Panc1 (cell line): ENCODE measurements around the gene CIITA. TPM values are rescaled to one million over a fixed set of nuclear protein-coding genes. Genes with fewer than 3 reads are reported as not detected.
A peak's percentile ranks its signal among the peaks of the same experiment; 100 is the strongest.

ENCODE experiments used
- ATAC-seq: fragments of 200-7000 bp; cut with Tn5 transposase; 2 replicates; pipeline ENCODE4 v1.9.1; 2020; ENCODE audit warnings: mild to moderate bottlenecking, moderate library complexity
- BruUV-seq: library from RNA; stranded (reverse); fragments of 400-500 nt; replicated peaks from 2 replicates; lab custom pipeline; 2021; lab: Mats Ljungman, UMichigan
- CTCF ChIA-PET: fragments of 300-600 bp; sonication (Branson Sonifier 250); formaldehyde crosslinking; loops from one replicate; lab custom pipeline; 2022; ENCODE audit warnings: antibody characterized with exemption; lab: Charles Lee
- POLR2A ChIA-PET: fragments of 300-600 bp; sonication (Branson Sonifier 250); formaldehyde crosslinking; loops from one replicate; lab custom pipeline; 2022; ENCODE audit warnings: antibody characterized with exemption; lab: Charles Lee
- DNase-seq: peaks from one replicate; pipeline ENCODE4 v3.0.0-alpha.2; 2010; ENCODE audit warnings: low read depth, low spot score
- H3K27ac ChIP-seq: 2 replicates; pipeline ENCODE4 v1.5.1; 2011; ENCODE audit warnings: mild to moderate bottlenecking, low read length, inconsistent platforms
- H3K27me3 ChIP-seq: fragments of 200-500 bp; sonication (Bioruptor generic); 2 replicates; pipeline ENCODE4 v1.6.0; 2014; ENCODE audit warnings: low read length, inconsistent platforms; ENCODE audit not compliant: control insufficient read depth, insufficient read depth
- H3K36me3 ChIP-seq: fragments of 200-500 bp; sonication (Bioruptor generic); 2 replicates; pipeline ENCODE4 v1.5.1; 2014; ENCODE audit warnings: inconsistent platforms, mild to moderate bottlenecking, low read length, moderate library complexity; ENCODE audit not compliant: control insufficient read depth, insufficient read depth
- H3K4me1 ChIP-seq: 2 replicates; pipeline ENCODE4 v1.5.1; 2011; ENCODE audit warnings: inconsistent platforms, mild to moderate bottlenecking, low read length, moderate library complexity; ENCODE audit not compliant: control insufficient read depth, insufficient read depth
- H3K4me3 ChIP-seq, 2 experiments: 2 replicates each; pipeline ENCODE4 v1.5.1; 2011 to 2012; ENCODE audit warnings: low read depth in 2 of 2, low read length in 2 of 2, mild to moderate bottlenecking in 2 of 2, inconsistent platforms in 1 of 2, moderate library complexity in 1 of 2
- H3K9me3 ChIP-seq: fragments of 200-500 bp; sonication (Bioruptor generic); 2 replicates; pipeline ENCODE4 v1.5.1; 2014; ENCODE audit warnings: low read depth, mild to moderate bottlenecking, inconsistent platforms, low read length, moderate library complexity; ENCODE audit not compliant: control insufficient read depth, insufficient read depth
- POLR2AphosphoS5 ChIP-seq: IDR thresholded peaks from 2 replicates; pipeline ENCODE4 v1.6.1; 2012; ENCODE audit warnings: mild to moderate bottlenecking, low read depth, low read length, moderate library complexity
- SIN3A ChIP-seq: IDR thresholded peaks from 2 replicates; pipeline ENCODE4 v1.6.1; 2012; ENCODE audit warnings: low read depth, mild to moderate bottlenecking, low read length, moderate library complexity, borderline replicate concordance; ENCODE audit not compliant: insufficient read depth
- TCF7L2 ChIP-seq: IDR thresholded peaks from 2 replicates; pipeline ENCODE4 v1.6.1; 2011; ENCODE audit warnings: mild to moderate bottlenecking, low read depth, low read length, inconsistent platforms
- in situ Hi-C: cut with HindIII; loops from 2 replicates; pipeline ENCODE4 v1.10.0; 2016; ENCODE audit warnings: low sequenced_read_pairs, low pct_unique_long_range_greater_than_20kb
- intact Hi-C: fragments of 100-400 bp; cut with micrococcal nuclease; formaldehyde crosslinking; loops from one replicate; pipeline ENCODE4 v1.10.0; 2022; ENCODE audit not compliant: unreplicated experiment
- total RNA-seq: library from RNA; stranded (reverse); gene quantifications from one replicate; pipeline ENCODE4 v1.2.1, GENCODE V29; 2021; ENCODE audit not compliant: unreplicated experiment
- TF ChIP-seq, protein P1 (sequence below): fragments of 450-650 bp; IDR thresholded peaks from 2 replicates; pipeline ENCODE4 v1.5.1; 2017; ENCODE audit warnings: mild to moderate bottlenecking
- TF ChIP-seq, protein P2 (sequence below), 2 experiments: IDR thresholded peaks; 2 replicates each; pipeline ENCODE4 v1.6.1; 2011 to 2012; ENCODE audit warnings: low read depth in 2 of 2, control low read depth in 1 of 2, low read length in 1 of 2, mild to moderate bottlenecking in 1 of 2, moderate library complexity in 1 of 2; ENCODE audit not compliant: insufficient read depth in 1 of 2

CIITA gene
- total RNA-seq, 1 experiment from 2014 or later, result 0.41 TPM

- peak; percentile 94 for ATAC-seq
- POLR2A ChIA-PET, result interaction anchor here (0.6 kb wide), 1 partner anchor 17 kb away, joined by 3 read pairs; no protein-coding TSS in a partner anchor
- TF ChIP-seq SIN3A, result no peak
- TF ChIP-seq, protein P1, sequence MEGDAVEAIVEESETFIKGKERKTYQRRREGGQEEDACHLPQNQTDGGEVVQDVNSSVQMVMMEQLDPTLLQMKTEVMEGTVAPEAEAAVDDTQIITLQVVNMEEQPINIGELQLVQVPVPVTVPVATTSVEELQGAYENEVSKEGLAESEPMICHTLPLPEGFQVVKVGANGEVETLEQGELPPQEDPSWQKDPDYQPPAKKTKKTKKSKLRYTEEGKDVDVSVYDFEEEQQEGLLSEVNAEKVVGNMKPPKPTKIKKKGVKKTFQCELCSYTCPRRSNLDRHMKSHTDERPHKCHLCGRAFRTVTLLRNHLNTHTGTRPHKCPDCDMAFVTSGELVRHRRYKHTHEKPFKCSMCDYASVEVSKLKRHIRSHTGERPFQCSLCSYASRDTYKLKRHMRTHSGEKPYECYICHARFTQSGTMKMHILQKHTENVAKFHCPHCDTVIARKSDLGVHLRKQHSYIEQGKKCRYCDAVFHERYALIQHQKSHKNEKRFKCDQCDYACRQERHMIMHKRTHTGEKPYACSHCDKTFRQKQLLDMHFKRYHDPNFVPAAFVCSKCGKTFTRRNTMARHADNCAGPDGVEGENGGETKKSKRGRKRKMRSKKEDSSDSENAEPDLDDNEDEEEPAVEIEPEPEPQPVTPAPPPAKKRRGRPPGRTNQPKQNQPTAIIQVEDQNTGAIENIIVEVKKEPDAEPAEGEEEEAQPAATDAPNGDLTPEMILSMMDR, result peak; percentile 97
- Histone ChIP-seq H3K4me1 (peaks cover 4% of the 10 kb centered on the region; the same call in 1 of the 2 replicates), H3K27me3 (no peaks in the 10 kb centered on the region), H3K27ac (no peak overlapping the region), H3K36me3 (no peaks in the 10 kb centered on the region), H3K4me3 (no peak overlapping the region), H3K9me3 (no peaks in the 10 kb centered on the region)
- peak; percentile 94 for DNase-seq
- in situ Hi-C loops (no loop called here), intact Hi-C loops (loop anchor here (10.0 kb wide), 1 partner anchor 394 kb away; no protein-coding TSS in a partner anchor)
- no TSS peak for BruUV-seq
- CTCF ChIA-PET, result interaction anchor here (0.6 to 1.1 kb wide), 6 partner anchors 11 to 445 kb away, joined by 3 to 4 read pairs (median 3); no protein-coding TSS in a partner anchor
Observed at GRCh38 chr16:10918294-10919002, 41.4 kb downstream of the CIITA start.

DNA sequence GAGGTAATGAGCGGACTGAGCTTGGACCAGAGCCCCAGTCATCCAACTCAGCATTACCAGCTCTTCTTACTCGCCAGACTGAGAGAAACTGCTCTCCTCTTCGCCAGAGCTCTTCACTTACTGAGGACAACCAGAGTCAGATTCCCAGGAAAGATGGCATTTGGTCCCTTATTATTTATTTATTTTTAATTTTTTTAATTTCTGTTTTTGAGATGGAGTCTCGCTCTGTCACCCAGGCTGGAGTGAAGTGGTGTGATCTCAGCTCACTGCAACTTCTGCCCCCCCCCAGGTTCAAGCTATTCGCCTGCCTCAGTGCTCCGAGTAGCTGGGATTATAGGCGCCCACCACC lies 42.0 kb downstream of the CIITA start:
- H3K9me3 ChIP-seq, result no peaks in the 10 kb centered on the region
- BruUV-seq, result no TSS peak
- no peaks in the 10 kb centered on the region for H3K36me3 ChIP-seq
- POLR2A ChIA-PET, result no interaction called here
- TF ChIP-seq, protein P1, result no peak; the same call in 1 of the 2 replicates
- no peak for TF ChIP-seq TCF7L2
- TF ChIP-seq, protein P2, sequence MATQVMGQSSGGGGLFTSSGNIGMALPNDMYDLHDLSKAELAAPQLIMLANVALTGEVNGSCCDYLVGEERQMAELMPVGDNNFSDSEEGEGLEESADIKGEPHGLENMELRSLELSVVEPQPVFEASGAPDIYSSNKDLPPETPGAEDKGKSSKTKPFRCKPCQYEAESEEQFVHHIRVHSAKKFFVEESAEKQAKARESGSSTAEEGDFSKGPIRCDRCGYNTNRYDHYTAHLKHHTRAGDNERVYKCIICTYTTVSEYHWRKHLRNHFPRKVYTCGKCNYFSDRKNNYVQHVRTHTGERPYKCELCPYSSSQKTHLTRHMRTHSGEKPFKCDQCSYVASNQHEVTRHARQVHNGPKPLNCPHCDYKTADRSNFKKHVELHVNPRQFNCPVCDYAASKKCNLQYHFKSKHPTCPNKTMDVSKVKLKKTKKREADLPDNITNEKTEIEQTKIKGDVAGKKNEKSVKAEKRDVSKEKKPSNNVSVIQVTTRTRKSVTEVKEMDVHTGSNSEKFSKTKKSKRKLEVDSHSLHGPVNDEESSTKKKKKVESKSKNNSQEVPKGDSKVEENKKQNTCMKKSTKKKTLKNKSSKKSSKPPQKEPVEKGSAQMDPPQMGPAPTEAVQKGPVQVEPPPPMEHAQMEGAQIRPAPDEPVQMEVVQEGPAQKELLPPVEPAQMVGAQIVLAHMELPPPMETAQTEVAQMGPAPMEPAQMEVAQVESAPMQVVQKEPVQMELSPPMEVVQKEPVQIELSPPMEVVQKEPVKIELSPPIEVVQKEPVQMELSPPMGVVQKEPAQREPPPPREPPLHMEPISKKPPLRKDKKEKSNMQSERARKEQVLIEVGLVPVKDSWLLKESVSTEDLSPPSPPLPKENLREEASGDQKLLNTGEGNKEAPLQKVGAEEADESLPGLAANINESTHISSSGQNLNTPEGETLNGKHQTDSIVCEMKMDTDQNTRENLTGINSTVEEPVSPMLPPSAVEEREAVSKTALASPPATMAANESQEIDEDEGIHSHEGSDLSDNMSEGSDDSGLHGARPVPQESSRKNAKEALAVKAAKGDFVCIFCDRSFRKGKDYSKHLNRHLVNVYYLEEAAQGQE (IDR thresholded peaks at IDR 0.05; ENCODE audit: insufficient read depth in 1 of 2, low read depth in 2 of 2, low read length in 1 of 2), result no peak
- no peak for TF ChIP-seq POLR2AphosphoS5
- TF ChIP-seq SIN3A, result no peak
- H3K4me3 ChIP-seq, result no peak overlapping the region
- no peaks in the 10 kb centered on the region for H3K27me3 ChIP-seq
- H3K4me1 ChIP-seq, result peaks cover 4% of the 10 kb centered on the region; the same call in 1 of the 2 replicates
- H3K27ac ChIP-seq, result no peak overlapping the region
- ATAC-seq (no peak), DNase-seq (no peak)
- in situ Hi-C loops, result no loop called here
- intact Hi-C loops, result loop anchor here (10.0 kb wide), 1 partner anchor 394 kb away; no protein-coding TSS in a partner anchor
- CTCF ChIA-PET, result interaction anchor here (0.6 to 1.1 kb wide), 6 partner anchors 11 to 446 kb away, joined by 3 to 4 read pairs (median 3); no protein-coding TSS in a partner anchor
